ENCODE data around the gene PLAA.

Gene PLAA

GRCh38 chr9:26945591-26945990 lies 1.5 kb downstream of the PLAA start:
- H3K4me3 ChIP-seq (ENCODE audit: low read length, poor library complexity, severe bottlenecking), result peak overlapping the region; percentile 97
- TF ChIP-seq CTCF (conservative IDR thresholded peaks at IDR 0.05; ENCODE audit: low read length) (no peak), EZH2phosphoT487 (IDR thresholded peaks at IDR 0.05; ENCODE audit: borderline replicate concordance) (no peak)
- H3F3A ChIP-seq (ENCODE audit: low read depth), result no peaks in the 10 kb centered on the region
- H3K27me3 ChIP-seq (ENCODE audit: insufficient read depth, low read length, poor library complexity, severe bottlenecking), result peaks cover 3% of the 10 kb centered on the region
- peaks cover 55% of the 10 kb centered on the region for H4K20me1 ChIP-seq (ENCODE audit: insufficient read depth, low read length, poor library complexity, severe bottlenecking)
- no peak overlapping the region for H2AFZ ChIP-seq (ENCODE audit: low read length)
- no peaks in the 10 kb centered on the region for H3K9me2 ChIP-seq (replicated peaks; ENCODE audit: low read depth, low read length)
- no peaks in the 10 kb centered on the region for H3K36me3 ChIP-seq (ENCODE audit: insufficient read depth, low read length)
- peaks cover 64% of the 10 kb centered on the region for H3K79me2 ChIP-seq (ENCODE audit: insufficient read depth, low read length)
- H3K4me2 ChIP-seq (ENCODE audit: low read depth, low read length, poor library complexity, severe bottlenecking), result peak overlapping the region; percentile 99
- H3K9me3 ChIP-seq (ENCODE audit: insufficient read depth, low read depth, low read length), result no peaks in the 10 kb centered on the region
- peaks cover 57% of the 10 kb centered on the region for H3K4me1 ChIP-seq (ENCODE audit: insufficient read depth, low read length, poor library complexity, severe bottlenecking)
- peak overlapping the region; percentile 94 for H3K9ac ChIP-seq (ENCODE audit: low read depth, low read length, poor library complexity, severe bottlenecking)

- Histone ChIP-seq H3K9ac (ENCODE audit: low read depth, low read length, poor library complexity, severe bottlenecking) (no peak overlapping the region), H3K4me3 (ENCODE audit: low read length, poor library complexity, severe bottlenecking) (peak overlapping the region; percentile 97), H3K27me3 (ENCODE audit: insufficient read depth, low read length, poor library complexity, severe bottlenecking) (no peaks in the 10 kb centered on the region), H4K20me1 (ENCODE audit: insufficient read depth, low read length, poor library complexity, severe bottlenecking) (peaks cover 78% of the 10 kb centered on the region), H2AFZ (ENCODE audit: low read length) (no peak overlapping the region), H3K9me3 (ENCODE audit: insufficient read depth, low read depth, low read length) (peaks cover 9% of the 10 kb centered on the region; the same call in 1 of the 2 replicates), H3K36me3 (ENCODE audit: insufficient read depth, low read length) (no peaks in the 10 kb centered on the region), H3K4me2 (ENCODE audit: low read depth, low read length, poor library complexity, severe bottlenecking) (peak overlapping the region; percentile 99), H3K9me2 (replicated peaks; ENCODE audit: low read depth, low read length) (no peaks in the 10 kb centered on the region), H3K79me2 (ENCODE audit: insufficient read depth, low read length) (peaks cover 99% of the 10 kb centered on the region), H3F3A (ENCODE audit: low read depth) (no peaks in the 10 kb centered on the region), H3K4me1 (ENCODE audit: insufficient read depth, low read length, poor library complexity, severe bottlenecking) (peaks cover 56% of the 10 kb centered on the region)
- TF ChIP-seq CTCF (conservative IDR thresholded peaks at IDR 0.05; ENCODE audit: low read length), result no peak
- no peak for TF ChIP-seq EZH2phosphoT487 (IDR thresholded peaks at IDR 0.05; ENCODE audit: borderline replicate concordance)
Observed at GRCh38 chr9:26940779-26941178, 6.3 kb downstream of the PLAA start.

GRCh38 chr9:26939955-26940711 lies 6.9 kb downstream of the PLAA start:
- Histone ChIP-seq H3K4me2 (ENCODE audit: low read depth, low read length, poor library complexity, severe bottlenecking) (peak overlapping the region; percentile 99), H3K27me3 (ENCODE audit: insufficient read depth, low read length, poor library complexity, severe bottlenecking) (no peaks in the 10 kb centered on the region), H3K9ac (ENCODE audit: low read depth, low read length, poor library complexity, severe bottlenecking) (no peak overlapping the region), H3F3A (ENCODE audit: low read depth) (no peaks in the 10 kb centered on the region), H3K4me3 (ENCODE audit: low read length, poor library complexity, severe bottlenecking) (peak overlapping the region; percentile 97), H2AFZ (ENCODE audit: low read length) (no peak overlapping the region), H3K36me3 (ENCODE audit: insufficient read depth, low read length) (no peaks in the 10 kb centered on the region), H3K9me3 (ENCODE audit: insufficient read depth, low read depth, low read length) (peaks cover 9% of the 10 kb centered on the region; the same call in 1 of the 2 replicates), H3K9me2 (replicated peaks; ENCODE audit: low read depth, low read length) (no peaks in the 10 kb centered on the region), H4K20me1 (ENCODE audit: insufficient read depth, low read length, poor library complexity, severe bottlenecking) (peaks cover 79% of the 10 kb centered on the region), H3K4me1 (ENCODE audit: insufficient read depth, low read length, poor library complexity, severe bottlenecking) (peaks cover 50% of the 10 kb centered on the region), H3K79me2 (ENCODE audit: insufficient read depth, low read length) (peaks cover 97% of the 10 kb centered on the region)
- TF ChIP-seq CTCF (conservative IDR thresholded peaks at IDR 0.05; ENCODE audit: low read length) (no peak), EZH2phosphoT487 (IDR thresholded peaks at IDR 0.05; ENCODE audit: borderline replicate concordance) (no peak)

All from Loucy (cell line).